Measurements from ENCODE around the gene HBA2.
"Not testable (repeated sequence)": the region's sequence is repeated elsewhere in the genome, so short reads cannot be mapped to it uniquely, and the experiment has no call there.

HBA2 gene

DNA sequence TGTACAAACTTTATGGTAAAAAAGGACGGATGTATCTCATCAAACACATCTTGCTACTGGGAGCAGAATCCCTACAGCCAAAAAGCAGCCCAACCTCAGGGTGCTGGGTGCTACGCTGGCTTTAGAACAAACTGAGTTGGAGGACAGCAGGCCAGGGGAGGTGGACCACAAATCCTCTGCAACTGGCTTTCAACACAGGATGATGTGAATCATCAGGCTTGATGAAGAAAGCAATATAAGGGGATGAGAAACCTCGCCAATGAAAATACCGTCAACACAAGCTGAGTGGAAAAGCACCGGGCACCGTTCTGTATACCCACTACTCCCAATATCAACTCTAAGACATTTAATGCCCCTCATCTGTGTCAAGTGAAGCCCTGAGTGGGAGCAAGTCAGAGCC is 21.8 kb downstream of the HBA2 start:
- in situ Hi-C loops (cut with HindIII; ENCODE audit: low pct_ligation_motif_present, low sequenced_read_pairs), result no loop called here
- DNase-seq, result peak; percentile 27
- Histone ChIP-seq H3K4me3 (ENCODE audit: low read depth, low read length) (no peak overlapping the region), H3K36me3 (replicated peaks) (peaks cover 89% of the 10 kb centered on the region), H3K27ac (no peak overlapping the region), H3K27me3 (replicated peaks) (no peaks in the 10 kb centered on the region)
- no peak for TF ChIP-seq CTCF (IDR thresholded peaks at IDR 0.05; ENCODE audit: low read depth, low read length, missing control alignments)

- Histone ChIP-seq H3K4me3 (ENCODE audit: low read depth, low read length) (no peak overlapping the region), H3K27me3 (replicated peaks) (no peaks in the 10 kb centered on the region), H3K36me3 (replicated peaks) (peaks cover 77% of the 10 kb centered on the region), H3K27ac (peak overlapping the region; percentile 11)
- TF ChIP-seq CTCF (IDR thresholded peaks at IDR 0.05; ENCODE audit: low read depth, low read length, missing control alignments), result no peak
- peak; percentile 49 for DNase-seq
- in situ Hi-C loops (cut with HindIII; ENCODE audit: low pct_ligation_motif_present, low sequenced_read_pairs), result no loop called here
These were observed 27.7 kb downstream of the HBA2 start for GRCh38 chr16:200388-200787.

DNA sequence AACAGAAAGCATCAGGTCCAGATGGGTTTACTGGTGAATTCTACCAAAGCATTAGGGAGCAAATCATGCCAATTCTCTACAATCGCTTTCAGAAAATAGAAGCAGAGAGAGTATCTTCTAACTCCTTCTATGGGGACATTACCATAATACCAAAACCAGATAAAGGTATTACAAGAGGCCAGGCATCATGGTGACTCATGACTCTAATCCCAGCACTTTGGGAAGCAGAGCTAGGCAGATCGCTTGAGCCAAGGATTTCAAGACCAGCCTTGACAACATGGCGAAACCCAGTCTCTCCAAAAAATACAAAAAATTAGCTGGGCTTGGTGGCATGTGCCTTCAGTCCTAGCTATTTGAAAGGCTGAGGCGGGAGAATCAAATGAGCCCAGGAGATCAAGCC is 30.6 kb downstream of the HBA2 start:
- Histone ChIP-seq H3K4me3 (ENCODE audit: low read depth, low read length) (no peak overlapping the region), H3K36me3 (replicated peaks) (peaks cover 80% of the 10 kb centered on the region), H3K27ac (no peak overlapping the region), H3K27me3 (replicated peaks) (no peaks in the 10 kb centered on the region)
- DNase-seq, result no peak
- TF ChIP-seq CTCF (IDR thresholded peaks at IDR 0.05; ENCODE audit: low read depth, low read length, missing control alignments), result no peak
- in situ Hi-C loops (cut with HindIII; ENCODE audit: low pct_ligation_motif_present, low sequenced_read_pairs), result no loop called here

DNA sequence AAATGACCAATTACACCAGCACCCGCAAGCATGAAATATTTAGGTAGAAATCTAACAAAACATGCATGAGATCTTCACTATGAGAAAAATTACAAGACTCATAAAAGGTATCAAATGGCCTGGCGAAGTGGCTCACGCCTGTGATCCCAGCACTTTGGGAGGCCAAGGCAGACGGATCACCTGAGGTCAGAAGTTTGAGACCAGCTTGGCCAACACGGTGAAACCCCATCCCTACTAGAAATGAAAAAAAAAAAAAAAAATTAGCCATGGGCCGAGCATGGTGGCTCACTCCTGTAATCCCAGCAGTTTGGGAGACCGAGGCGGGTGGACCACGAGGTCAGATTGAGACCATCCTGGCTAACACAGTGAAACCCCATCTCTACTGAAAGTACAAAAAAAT is 31.4 kb downstream of the HBA2 start:
- H3K4me3 ChIP-seq (ENCODE audit: low read depth, low read length); DNase-seq; H3K27ac ChIP-seq; H3K27me3 ChIP-seq (replicated peaks); in situ Hi-C loops (cut with HindIII; ENCODE audit: low pct_ligation_motif_present, low sequenced_read_pairs): not testable (repeated sequence)
- H3K36me3 ChIP-seq (replicated peaks), result peaks cover 79% of the 10 kb centered on the region

DNA sequence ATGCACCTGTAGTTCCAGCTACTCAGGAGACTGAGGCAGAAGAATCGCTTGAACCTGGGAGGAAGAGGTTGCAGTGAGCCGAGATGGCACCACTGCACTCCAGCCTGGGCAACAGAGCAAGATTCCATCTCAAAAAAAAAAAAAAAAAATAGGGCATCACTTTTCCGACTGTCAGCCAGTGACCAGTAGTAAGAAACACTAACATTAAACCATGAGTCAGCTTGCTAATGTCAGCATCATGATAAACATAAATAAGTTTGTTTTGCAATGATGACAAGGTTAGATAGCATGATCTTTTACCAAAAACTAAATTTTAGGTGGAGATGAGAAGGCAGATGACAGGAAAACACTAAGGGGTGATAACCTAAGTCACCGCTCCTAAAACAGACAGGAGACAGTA is 36.7 kb downstream of the HBA2 start:
- H3K36me3 ChIP-seq (replicated peaks), result peaks cover 85% of the 10 kb centered on the region
- H3K4me3 ChIP-seq (ENCODE audit: low read depth, low read length); DNase-seq; H3K27ac ChIP-seq; H3K27me3 ChIP-seq (replicated peaks); in situ Hi-C loops (cut with HindIII; ENCODE audit: low pct_ligation_motif_present, low sequenced_read_pairs): not testable (repeated sequence)

- in situ Hi-C loops (cut with HindIII; ENCODE audit: low pct_ligation_motif_present, low sequenced_read_pairs); H3K4me3 ChIP-seq (ENCODE audit: low read depth, low read length); DNase-seq; H3K27ac ChIP-seq; H3K27me3 ChIP-seq (replicated peaks): not testable (repeated sequence)
- peaks cover 75% of the 10 kb centered on the region for H3K36me3 ChIP-seq (replicated peaks)
These were observed 39.0 kb downstream of the HBA2 start for GRCh38 chr16:211631-212180.

DNA sequence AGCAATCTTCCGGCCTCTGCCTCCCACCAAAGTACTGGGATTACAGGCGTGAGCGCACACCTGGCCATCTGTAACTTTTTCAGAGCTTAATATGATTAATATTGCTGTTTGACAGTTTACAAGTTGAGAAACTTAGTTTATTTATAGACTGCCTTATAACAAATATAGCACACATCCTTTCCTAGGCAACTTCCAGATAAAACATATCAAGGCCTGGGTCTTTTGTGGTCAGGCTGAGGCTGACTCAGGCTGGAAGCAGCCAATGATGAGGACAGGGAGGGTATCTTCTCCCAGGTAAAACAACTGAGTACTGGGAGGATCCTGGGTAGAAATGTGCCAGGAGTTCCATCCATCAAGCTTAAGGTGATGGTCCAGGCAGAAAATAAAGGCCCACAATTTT is 40.3 kb downstream of the HBA2 start:
- Histone ChIP-seq H3K27ac (no peak overlapping the region), H3K4me3 (ENCODE audit: low read depth, low read length) (no peak overlapping the region), H3K27me3 (replicated peaks) (no peaks in the 10 kb centered on the region), H3K36me3 (replicated peaks) (peaks cover 74% of the 10 kb centered on the region)
- peak; percentile 24 for DNase-seq
- no peak for TF ChIP-seq CTCF (IDR thresholded peaks at IDR 0.05; ENCODE audit: low read depth, low read length, missing control alignments)
- in situ Hi-C loops (cut with HindIII; ENCODE audit: low pct_ligation_motif_present, low sequenced_read_pairs), result no loop called here

Data from brain microvascular endothelial cell (primary cell).